Occipital lobe (tissue), 2 donors: ENCODE data around the gene GPC6. TPM values are rescaled to one million over a fixed set of nuclear protein-coding genes. Genes with fewer than 3 reads are reported as not detected.

Source experiments
- DNase-seq: peaks from one replicate; lab custom pipeline; 2025; lab: John Stamatoyannopoulos, UW
- total RNA-seq: library from RNA; depleted of rRNA; stranded (reverse); fragments of >200 nt; gene quantifications from one replicate; pipeline ENCODE4 v1.2.3, GENCODE V29; 2014

GPC6 gene
- total RNA-seq, 1 donor from 2014 or later = 9.8 TPM

DNA sequence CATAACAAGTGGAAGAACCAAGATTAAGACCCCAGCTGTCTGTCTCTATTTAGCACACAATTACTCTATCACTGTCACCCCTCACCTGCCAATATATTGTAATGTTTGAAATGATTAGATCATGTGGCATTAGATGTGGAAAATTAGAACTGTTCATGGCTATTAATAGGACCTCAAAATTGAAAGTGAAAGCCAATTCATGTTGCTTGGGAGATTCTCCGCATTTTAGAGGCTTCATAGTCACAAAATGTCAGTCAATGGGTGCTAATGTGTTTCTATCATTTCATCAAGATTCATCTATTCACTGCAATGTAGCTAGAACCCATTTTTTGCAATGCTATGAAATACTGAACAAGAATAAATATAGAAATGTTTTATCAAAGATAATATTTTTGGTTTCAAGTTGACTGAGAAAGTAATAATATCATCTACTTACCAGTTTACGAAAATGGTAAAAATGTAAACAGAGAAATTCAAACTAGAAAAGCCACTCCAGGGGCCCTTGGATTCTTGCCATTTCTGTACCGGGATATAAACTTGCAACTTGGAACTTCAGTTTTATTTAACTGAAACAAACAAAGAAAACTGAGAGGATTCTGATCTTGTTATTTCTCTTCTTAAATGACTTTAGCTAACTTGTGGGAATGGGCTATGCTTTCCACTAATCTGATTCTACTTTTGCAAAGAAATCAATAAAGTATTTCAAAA, 864.3 kb downstream of the GPC6 start:
- no peak for DNase-seq

DNA sequence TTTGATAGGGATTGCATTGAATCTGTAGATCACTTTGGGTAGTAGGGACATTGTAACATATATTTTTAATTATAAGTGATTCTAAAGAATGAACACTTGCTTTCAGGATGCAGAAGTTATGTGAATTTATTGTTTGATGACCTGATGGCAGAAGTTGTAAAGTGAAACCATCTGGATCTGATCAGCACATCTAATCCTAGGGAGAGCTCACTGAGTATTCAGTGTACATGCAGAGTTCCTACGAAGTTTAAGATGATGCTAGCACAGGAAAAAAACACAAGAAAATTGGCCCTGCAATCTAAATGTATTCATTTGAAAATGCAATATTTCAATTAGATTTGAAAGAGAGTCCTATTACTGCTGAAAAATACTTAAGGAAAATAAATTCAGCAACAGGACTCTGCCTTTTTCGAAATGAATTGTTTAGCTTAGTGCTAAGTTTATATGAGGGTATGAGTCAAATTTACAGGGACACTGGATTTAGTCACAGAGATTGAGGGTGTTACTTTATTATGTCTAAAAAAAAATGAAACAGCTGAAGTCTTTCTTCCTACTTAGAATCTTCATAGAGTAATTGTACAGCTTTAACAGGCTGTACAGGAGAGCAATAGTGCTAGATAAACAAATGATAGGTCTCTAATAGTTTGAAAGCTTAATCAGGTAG, 867.2 kb downstream of the GPC6 start:
- DNase-seq = no peak

DNA sequence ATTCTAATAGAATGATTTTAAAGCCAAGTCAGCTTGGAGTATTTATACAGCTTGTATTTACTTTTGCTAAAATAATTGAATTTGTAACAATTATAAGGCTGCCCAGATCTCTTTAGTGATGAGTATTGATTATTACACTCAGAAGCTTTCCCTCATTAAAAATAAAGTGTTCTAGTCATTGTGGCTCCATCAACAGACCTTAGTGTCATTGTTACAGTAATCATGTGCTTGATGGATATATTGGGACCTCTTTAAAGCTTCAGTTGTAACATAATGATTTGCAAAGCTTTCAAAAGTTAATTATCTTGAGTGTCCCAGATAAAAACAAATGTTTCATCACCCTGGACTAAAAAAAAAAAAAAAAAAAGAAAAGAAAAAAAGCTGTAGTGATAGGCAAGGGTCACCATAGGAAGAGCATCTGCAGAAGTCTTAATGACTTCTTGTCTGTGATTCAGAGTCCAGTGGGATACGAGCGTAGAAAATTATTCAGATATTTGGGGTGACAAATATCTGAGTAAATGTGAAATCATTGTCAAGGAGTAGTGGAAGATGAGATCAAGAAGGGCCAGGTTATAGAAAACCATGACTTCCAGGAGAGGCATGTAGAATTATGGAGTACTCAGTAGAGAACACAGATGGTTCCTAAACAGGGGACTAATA, 883.2 kb downstream of the GPC6 start:
- no peak for DNase-seq

DNA sequence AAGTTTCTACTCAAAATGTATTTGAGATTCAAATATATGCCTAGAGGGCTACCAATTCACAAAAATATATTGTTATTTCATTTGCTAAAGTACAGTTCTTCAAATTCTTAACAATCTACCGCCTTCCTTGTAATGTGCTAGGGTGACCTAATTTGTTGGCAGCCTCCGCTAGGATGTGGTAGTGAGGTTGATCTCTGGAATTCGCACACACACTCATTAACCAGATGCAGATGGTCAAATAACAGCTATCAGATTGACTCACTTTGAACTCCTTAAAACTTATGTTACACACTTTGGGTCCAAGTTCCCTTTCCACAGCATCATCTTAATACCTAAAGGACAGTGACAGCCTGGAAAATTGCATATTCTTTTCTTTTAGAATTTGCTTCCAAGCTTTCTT, 885.6 kb downstream of the GPC6 start:
- DNase-seq = no peak

DNA sequence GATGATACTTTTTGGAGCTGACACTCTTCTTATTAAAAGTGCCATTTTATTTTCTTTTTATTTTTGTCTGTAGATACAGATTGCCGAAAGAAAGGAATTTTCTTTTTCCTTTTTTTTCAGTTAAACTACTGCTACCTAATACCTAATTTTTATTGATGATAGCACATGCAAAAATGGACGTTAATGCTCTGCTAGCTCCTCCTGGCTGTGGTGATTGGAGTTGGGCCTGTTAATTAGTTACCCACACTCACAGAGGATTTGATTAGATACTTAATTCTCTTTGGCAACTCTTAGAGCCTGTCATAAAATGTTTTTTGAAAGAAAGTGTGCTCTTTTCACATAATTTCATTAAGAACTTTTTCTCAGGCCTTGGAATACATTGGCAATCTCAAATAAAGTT, 886.1 kb downstream of the GPC6 start:
- no peak for DNase-seq

DNA sequence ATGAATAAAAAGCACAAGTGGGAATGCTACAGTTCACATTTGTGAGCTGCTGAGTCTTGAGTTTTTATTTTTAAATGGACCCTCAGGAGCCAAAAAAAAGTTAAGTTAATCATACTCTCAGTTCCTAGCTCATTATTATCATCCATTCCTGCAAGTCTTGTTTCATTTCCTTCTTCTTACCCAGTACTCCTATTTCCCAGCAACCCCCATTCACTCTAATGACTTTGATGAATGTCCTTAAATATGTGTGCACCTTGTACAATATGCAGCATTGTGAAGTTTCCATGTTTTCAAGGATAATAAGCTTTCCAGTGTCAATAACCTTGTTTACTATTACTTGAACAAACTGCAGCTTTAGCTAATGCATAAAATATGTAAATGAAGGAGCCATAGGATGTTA, 886.6 kb downstream of the GPC6 start:
- no peak for DNase-seq

DNA sequence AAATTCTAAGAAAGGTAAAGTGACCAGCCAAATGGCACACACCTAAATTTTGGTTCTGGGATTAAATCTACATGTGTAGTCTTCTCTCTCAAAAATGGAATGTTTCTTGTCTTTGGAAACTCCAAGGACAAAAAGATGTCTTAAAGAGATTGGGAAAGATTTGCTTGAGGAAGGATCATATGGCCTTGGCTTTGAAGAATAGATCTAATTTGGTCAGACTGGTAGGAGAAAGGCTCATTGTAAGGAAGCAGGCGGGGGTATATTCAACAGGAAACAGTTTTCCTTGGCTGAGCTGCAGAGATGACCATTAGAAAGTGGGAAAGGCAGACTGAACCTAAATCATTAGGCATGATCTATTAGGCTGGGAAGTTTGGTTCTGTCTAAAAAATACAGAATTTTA, 887.6 kb downstream of the GPC6 start:
- no peak for DNase-seq

DNA sequence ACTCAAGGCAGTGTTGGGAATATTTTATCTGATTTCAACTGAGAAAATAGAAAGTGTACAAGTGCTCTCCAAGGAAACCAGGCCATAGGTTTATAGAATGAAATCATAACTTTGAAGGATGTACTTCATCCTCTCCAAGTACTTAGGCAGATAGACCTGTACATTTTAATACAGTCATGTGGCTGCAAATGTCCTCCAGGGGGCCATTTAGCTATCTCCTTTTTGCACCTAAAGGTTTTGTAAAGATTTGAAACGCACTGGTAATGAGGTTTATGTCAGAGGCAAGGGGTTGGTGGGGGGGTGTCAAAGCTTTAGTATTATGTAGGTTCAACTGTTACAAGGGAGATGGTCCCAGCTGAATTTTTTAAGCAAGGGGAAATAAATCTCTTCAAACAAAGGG, 888.4 kb downstream of the GPC6 start:
- DNase-seq = no peak

DNA sequence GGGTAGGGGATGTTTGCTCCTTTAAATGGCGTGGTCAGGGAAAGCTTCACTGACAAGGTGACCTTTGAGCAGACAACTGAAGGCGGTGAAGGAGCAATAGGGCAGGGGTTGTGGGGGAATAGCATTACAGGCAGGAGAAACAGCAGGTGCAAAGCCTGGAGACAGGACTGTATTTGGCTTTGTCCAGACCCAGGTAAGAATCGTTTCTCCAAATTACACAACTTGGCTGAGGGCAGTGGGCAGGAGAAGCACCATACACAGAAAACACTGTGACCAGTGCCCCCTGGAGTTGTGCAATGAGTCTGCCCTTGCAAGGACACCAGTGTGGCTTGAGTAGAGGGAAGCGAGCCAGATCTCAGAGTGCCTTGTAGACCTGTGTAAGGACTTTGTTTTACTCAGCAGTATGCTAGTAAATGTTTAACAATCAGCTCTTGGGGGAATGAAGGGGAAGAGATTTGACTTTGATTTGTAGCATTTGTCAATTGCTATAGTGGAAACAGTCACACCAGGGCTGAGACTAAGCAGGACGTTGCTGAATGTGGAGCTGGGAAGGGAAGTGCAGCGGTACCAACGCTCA, 892.8 kb downstream of the GPC6 start:
- DNase-seq = no peak

DNA sequence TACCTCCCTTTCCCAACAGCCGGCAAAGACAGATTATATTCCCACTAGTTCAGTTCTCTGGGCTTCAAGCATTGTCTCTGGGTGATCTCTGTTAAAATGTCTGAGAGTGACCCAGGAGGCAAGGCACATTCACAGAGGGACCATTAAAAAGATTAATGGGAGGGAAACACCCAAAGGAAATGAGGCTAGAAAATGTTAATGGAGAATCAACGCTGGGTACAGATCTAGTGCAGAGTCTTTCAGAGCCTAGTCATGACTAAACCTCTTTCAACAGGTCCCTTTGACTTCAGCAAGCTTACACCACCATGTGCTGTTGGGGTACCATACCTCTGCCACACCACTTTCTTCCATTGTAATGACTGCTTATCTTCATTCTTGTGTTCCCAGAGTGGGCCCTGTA, 894.3 kb downstream of the GPC6 start:
- no peak for DNase-seq

DNA sequence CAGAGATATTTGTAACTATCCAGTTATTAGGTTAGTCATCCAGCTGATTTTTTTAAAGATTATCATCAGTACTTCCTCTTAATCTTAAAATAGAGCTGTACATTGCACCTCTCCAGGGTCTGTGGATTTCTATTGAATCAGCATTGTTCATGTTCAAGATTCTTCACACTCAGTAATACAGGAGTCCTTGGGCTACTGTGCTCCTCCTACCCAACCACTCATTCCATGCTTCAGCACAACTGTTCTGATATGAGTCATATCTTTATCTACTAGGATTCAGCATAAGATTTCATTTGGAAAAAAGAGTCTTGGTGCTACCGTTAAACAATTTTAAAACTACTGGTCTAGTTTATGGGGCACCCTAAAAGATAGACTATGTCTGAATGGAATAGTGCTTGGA, 895.1 kb downstream of the GPC6 start:
- no peak for DNase-seq

DNA sequence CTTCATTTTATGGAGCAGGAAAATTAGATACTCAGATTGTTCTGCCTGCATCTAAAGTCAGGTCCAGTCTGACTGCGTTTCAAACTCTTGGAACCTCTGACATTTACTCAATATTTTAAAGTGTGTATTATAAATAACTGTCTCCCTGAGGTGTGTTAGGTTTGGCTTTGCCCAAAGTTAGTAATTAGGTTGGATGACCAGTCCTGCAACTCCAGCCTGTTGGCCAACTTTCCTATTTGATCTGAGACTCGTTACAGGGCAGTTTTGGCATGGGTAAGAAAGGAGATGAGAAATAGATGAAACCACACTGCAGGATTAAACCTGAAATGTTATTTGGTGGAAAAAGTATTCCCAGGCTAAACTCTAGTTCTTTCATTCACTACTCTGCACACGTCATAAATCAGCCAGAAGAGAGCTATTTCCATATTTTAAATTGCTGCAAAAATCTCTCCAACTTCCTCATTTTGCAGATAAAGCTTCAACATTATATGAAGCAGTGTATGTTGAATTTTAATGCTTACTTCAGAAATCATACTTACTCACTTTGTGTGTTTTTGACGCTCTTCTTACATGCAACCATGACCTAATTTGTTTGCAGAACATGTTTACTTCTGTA, 895.8 kb downstream of the GPC6 start:
- DNase-seq = no peak

DNA sequence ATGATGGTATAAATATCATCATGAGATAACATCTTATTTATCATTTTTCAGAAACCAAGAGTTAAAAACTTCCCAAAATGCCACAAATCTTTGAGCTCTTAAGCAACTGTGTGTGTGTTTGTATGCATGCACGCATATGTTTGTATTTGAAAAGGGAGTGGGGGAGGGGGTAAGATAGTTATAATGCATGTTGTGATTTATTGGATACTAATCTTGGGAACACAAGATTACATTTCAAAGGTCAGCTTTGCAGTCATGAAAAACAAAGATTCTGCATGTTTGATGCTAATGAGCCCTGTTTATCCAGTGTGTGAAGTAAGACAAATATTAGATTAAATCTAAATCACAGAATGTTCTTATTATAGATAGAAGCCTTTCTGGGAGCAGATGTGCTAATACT, 897.0 kb downstream of the GPC6 start:
- no peak for DNase-seq

DNA sequence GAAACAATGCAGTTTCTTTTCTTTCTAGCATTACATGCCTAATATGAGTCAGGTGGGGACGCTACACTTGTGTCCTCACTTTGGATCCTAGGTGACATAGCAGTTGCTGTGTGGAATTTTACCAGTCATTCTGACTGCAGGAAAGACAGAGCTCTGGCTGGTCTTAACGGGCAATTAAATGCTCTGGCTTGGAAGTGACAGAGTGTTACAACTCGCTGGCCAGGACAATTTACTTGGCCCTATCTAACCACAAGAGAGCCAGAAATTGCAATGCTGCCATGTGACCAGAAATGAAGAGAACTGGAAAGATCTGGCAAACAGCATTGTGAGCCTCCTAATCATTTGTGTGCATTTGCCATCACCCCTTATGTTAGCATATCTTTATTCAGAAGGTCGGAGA, 901.8 kb downstream of the GPC6 start:
- DNase-seq = no peak

DNA sequence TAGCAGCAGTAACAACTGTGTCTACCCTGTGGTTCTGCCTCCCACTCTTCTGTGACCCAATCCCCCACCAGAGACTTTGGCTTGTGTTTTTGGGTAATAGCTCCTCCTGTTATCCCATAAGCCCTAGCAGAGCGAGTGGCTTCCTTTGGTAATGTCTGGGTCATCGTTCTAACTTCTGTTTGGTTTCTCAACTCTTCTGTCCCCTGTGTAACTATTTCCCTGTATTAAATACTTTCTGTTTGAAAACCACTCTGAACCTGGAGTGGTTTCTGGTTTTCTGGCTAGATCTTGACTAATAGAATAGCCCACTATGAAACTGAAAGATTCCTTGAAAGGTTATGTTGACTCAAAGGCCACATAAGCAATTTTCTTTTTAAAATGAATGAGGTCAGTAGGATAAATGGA, 902.9 kb downstream of the GPC6 start:
- DNase-seq = no peak

DNA sequence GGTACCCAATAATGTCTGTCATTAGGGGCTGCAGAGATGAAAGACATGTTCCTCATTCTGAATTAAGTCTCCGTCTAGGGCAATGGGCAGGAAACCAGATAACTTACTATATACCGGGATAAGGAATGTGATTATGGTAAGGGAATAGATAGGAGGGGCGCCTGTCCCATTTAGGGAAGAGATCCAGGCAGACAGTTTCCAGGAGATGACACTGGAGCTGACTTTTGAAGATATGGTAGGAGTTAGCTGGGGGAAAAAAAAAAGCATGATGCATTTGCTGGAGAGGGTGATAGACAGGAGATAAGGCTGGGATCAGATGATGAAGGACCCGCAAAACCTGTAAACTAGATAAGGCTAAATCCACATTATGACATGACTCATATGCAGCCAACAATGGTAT, 912.2 kb downstream of the GPC6 start:
- no peak for DNase-seq

DNA sequence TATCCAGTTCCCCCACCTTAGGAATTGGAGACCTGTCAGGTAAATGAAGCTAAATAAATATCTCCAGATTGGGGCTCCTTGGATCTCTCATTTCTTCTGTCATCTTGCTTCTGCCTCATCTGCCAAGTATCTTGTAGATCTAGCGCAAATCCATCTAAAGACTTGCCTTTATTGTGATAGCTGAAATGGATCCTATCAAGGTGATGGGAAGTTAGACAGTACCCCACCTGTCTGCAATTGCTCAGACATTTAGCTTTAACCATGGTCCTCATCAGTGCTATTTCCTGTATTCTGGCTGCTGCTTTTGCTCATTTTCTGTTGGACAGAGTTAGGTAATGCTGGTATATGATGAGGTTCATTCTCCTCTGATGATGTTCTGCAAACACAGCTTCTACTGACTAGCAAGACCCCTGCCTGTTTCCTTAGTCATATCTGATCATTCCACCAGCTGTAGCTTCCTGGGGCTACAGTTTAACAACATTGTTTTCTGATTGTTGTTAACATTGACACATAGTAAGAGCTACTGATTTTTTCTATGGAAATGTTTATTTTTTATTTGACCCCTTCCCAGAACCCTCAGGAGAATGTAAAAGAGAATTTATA, 912.9 kb downstream of the GPC6 start:
- no peak for DNase-seq

DNA sequence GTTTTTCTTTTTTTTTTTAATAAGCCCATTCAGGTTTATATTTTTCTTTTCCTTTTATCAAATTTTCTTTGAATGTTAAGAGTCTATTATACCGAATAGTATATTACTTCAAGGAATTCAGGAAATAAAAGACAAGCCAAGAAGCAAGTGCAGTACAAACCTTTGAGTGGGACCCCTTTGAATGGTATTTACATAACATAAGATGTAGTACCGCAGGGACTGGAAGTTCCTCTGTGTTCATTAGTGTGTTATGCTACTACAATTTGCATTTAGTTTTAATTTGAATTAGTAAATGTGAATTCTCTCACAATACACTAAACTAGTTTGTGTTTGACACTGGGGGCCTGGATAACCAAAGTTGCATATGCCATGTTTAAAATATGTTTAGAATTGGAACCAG, 913.4 kb downstream of the GPC6 start:
- no peak for DNase-seq

DNA sequence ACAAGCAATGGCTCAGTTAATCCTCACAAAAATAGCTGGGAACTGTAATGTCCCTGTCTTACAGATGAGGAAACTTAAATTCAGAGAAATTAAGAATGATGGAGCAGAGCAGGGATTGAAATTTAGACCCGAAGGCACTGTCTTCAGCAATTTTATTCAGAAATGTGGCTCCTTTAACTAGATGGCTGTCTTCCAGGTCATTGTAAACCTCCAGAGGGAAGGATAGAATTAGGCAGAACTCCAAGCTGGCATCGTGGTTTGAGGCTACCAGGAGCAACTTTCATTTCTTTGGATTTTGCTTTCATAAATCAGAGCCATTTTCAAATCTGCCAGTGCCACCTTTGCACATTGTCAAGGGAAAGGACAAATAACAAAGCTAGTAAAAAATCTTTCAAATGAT, 913.9 kb downstream of the GPC6 start:
- DNase-seq = no peak

DNA sequence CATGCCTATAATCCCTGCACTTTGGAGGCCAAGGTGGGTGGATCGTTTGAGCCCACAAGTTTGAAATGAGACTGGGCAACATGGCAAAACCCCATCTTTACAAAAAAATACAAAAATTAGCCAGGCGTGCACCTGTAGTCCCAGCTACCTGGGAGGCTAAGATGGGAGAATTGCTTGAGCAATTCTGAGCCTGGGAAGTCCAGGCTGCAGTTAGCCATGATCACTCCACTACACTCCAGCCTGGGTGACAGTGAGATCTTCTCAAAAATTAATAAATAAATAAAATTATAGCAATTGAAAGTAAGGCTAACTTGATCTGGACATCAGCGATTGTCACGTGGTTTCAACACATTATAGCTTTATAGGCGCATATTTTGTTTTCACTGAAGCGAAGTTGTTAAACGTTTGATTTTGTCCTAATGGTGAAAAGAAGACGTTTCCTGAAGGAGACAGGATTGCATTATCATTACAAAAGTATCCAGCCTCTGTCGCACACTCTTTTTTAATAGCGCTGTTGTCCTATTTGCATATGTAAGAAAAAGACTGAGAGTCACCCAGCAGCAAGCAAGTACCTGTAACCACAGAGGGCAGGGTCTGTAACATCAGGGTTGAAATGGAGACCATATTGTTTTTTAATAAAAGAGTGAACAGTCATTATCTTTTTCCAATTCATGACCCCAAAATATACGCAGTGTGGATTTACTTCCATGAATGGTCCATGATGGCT, 917.2 kb downstream of the GPC6 start:
- DNase-seq = no peak

DNA sequence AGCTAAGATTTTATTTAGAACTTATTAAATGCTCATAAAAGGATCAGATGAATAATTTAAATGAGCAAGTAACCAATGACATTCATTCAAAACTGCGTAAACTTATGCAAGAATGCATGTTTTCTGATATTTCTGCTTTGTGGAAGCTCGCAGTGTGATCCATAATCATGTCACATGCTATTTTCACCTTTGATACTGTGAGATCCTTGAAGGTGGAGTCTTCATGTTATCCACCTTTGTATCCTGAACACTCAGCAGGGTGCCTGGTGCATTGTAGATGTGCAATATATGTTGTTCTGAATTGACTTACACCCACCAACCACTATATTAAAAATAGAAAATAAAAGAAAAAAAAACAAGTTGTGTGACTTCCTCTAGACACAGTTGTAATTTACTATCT, 919.4 kb downstream of the GPC6 start:
- no peak for DNase-seq
